CD4-positive, alpha-beta T cell (primary cell): ENCODE measurements around the gene FOXO3. TPM values are rescaled to one million over a fixed set of nuclear protein-coding genes. Genes with fewer than 3 reads are reported as not detected.

ENCODE experiments used
- ATAC-seq: fragments of 200-7000 bp; cut with Tn5 transposase; one replicate; pipeline ENCODE4 v1.10.0; 2022; ENCODE audit warnings: mild to moderate bottlenecking; ENCODE audit not compliant: poor library complexity
- CTCF ChIA-PET: fragments of 350-600 bp; sonication (Branson Sonifier 250); formaldehyde crosslinking; loops from one replicate; lab custom pipeline; 2021; ENCODE audit warnings: antibody characterized with exemption, inconsistent platforms; lab: Charles Lee
- POLR2A ChIA-PET: fragments of 350-600 bp; sonication (Branson Sonifier 250); formaldehyde crosslinking; loops from one replicate; lab custom pipeline; 2021; ENCODE audit warnings: antibody characterized with exemption, inconsistent platforms; lab: Charles Lee
- DNase-seq, 14 experiments: peaks; one replicate each; pipeline ENCODE4 v3.0.0-alpha.2; 2013 to 2020; ENCODE audit warnings: mixed read lengths in 2 of 14
- H3K27ac ChIP-seq, 2 donors: one replicate each; pipeline versions ENCODE4 v1.5.1 to v1.7.0; 2013; ENCODE audit warnings: low read length in 2 of 2, low read depth in 1 of 2, mild to moderate bottlenecking in 1 of 2
- H3K27me3 ChIP-seq, 2 experiments: 1 replicate in 1 of 2; 2 replicates in 1 of 2; pipeline versions ENCODE4 v1.6.1 to v1.7.0; 2013; ENCODE audit warnings: low read length in 2 of 2, control low read depth in 1 of 2, mild to moderate bottlenecking in 1 of 2, moderate library complexity in 1 of 2; ENCODE audit not compliant: insufficient read depth in 2 of 2, control insufficient read depth in 1 of 2
- H3K36me3 ChIP-seq: one replicate; pipeline ENCODE4 v1.6.1; 2013; ENCODE audit warnings: low read length, control low read depth; ENCODE audit not compliant: insufficient read depth
- H3K4me1 ChIP-seq: one replicate; pipeline ENCODE4 v1.6.1; 2013; ENCODE audit warnings: low read length, control low read depth; ENCODE audit not compliant: insufficient read depth
- H3K4me3 ChIP-seq: one replicate; pipeline ENCODE4 v1.5.1; 2013; ENCODE audit warnings: mild to moderate bottlenecking, low read length, moderate library complexity
- H3K9me3 ChIP-seq, 2 experiments: 1 replicate in 1 of 2; 2 replicates in 1 of 2; pipeline versions ENCODE4 v1.6.1 to v1.7.0; 2013; ENCODE audit warnings: low read length in 2 of 2, mild to moderate bottlenecking in 2 of 2, control low read depth in 1 of 2, moderate library complexity in 1 of 2; ENCODE audit not compliant: control insufficient read depth in 1 of 2, insufficient read depth in 1 of 2
- H3K27ac Mint-ChIP-seq: one replicate; pipeline ENCODE4 v1.8.0; 2020; ENCODE audit warnings: mixed read lengths
- H3K27me3 Mint-ChIP-seq: one replicate; pipeline ENCODE4 v1.8.0; 2021; ENCODE audit warnings: mixed read lengths
- H3K36me3 Mint-ChIP-seq: one replicate; pipeline ENCODE4 v1.8.0; 2021; ENCODE audit warnings: low read depth, mixed read lengths
- H3K4me1 Mint-ChIP-seq: one replicate; pipeline ENCODE4 v1.8.0; 2021; ENCODE audit warnings: low read depth, mixed read lengths
- H3K4me3 Mint-ChIP-seq: one replicate; pipeline ENCODE4 v1.8.0; 2020; ENCODE audit warnings: mild to moderate bottlenecking, mixed read lengths
- H3K9me3 Mint-ChIP-seq: one replicate; pipeline ENCODE4 v1.8.0; 2020; ENCODE audit warnings: mixed read lengths
- intact Hi-C, 2 experiments: fragments of 100-400 bp; cut with DNase I in 1 of 2; cut with micrococcal nuclease in 1 of 2; formaldehyde crosslinking; loops; one replicate each; pipeline versions ENCODE4 v1.15.1 to v1.9.0; 2023 to 2025; cut with DNase I, micrococcal nuclease
- total RNA-seq, 174 experiments: library from RNA in 2 of 174; stranded (reverse) in 2 of 174; gene quantifications; one replicate each; pipeline ENCODE4 v1.2.3 and lab custom pipeline; 2021 to 2026
- TF ChIP-seq, protein P1 (sequence below): fragments of 200-600 bp; IDR thresholded peaks from one replicate; pipeline ENCODE4 v1.8.0; 2022; ENCODE audit warnings: antibody characterized with exemption, mild to moderate bottlenecking

FOXO3 gene
- total RNA-seq, 2 experiments from 2014 or later, result 24.3 to 25.3 TPM

DNA sequence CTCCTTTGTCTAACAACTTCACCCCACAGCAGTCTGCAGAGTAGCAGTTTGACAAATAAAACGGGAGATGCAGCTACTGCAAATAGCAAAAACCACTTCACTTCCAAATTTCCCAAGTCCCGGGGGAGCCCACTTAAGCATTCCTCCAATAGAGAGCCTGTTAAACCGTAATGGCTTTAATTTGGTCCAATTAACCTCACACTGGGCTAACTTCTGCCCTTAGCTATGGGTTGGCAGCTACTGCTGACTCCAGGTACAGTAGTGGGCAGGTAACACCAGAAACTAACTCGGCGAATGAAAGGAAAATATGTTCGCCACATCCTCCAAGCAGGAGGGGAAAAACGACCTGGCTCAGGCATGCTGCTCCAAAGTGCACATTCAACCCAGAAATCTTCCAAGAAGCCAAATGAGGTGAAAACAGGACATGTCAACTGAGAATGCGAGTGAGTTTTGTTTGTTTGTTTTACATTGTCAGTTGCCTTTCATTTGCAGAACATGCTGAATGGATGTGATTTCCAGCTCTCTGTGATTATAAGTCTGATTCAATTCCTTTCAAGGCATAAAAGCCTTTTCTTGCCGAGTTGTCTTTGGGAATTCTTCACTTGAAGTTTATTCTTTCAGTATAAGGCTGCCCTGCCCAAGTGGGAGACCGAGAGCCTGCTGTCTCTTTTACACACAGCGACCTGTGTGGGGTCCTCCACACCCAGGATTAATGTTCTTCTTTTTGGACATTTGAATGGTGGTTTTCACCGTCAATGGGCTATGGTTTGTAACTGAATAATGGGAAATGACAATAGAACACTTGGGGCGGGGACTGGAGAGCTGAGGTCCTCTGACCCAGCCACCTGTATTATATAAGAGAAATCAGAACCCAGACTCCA lies 170.2 kb downstream of the FOXO3 start:
- ChIA-PET POLR2A (no interaction called here), CTCF (no interaction called here)
- no peaks in the 10 kb centered on the region for H3K4me1 Mint-ChIP-seq
- intact Hi-C loops, result no loop called here
- Histone ChIP-seq H3K4me1 (no peaks in the 10 kb centered on the region), H3K27ac (no peak overlapping the region), H3K27me3 (no peaks in the 10 kb centered on the region), H3K4me3 (no peak overlapping the region), H3K9me3 (no peaks in the 10 kb centered on the region), H3K36me3 (no peaks in the 10 kb centered on the region)
- no peak overlapping the region for H3K4me3 Mint-ChIP-seq
- TF ChIP-seq, protein P1, sequence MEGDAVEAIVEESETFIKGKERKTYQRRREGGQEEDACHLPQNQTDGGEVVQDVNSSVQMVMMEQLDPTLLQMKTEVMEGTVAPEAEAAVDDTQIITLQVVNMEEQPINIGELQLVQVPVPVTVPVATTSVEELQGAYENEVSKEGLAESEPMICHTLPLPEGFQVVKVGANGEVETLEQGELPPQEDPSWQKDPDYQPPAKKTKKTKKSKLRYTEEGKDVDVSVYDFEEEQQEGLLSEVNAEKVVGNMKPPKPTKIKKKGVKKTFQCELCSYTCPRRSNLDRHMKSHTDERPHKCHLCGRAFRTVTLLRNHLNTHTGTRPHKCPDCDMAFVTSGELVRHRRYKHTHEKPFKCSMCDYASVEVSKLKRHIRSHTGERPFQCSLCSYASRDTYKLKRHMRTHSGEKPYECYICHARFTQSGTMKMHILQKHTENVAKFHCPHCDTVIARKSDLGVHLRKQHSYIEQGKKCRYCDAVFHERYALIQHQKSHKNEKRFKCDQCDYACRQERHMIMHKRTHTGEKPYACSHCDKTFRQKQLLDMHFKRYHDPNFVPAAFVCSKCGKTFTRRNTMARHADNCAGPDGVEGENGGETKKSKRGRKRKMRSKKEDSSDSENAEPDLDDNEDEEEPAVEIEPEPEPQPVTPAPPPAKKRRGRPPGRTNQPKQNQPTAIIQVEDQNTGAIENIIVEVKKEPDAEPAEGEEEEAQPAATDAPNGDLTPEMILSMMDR, result no peak
- no peak for DNase-seq
- no peaks in the 10 kb centered on the region for H3K9me3 Mint-ChIP-seq
- no peaks in the 10 kb centered on the region for H3K36me3 Mint-ChIP-seq
- H3K27ac Mint-ChIP-seq, result no peak overlapping the region
- ATAC-seq, result no peak
- H3K27me3 Mint-ChIP-seq, result no peaks in the 10 kb centered on the region

DNA sequence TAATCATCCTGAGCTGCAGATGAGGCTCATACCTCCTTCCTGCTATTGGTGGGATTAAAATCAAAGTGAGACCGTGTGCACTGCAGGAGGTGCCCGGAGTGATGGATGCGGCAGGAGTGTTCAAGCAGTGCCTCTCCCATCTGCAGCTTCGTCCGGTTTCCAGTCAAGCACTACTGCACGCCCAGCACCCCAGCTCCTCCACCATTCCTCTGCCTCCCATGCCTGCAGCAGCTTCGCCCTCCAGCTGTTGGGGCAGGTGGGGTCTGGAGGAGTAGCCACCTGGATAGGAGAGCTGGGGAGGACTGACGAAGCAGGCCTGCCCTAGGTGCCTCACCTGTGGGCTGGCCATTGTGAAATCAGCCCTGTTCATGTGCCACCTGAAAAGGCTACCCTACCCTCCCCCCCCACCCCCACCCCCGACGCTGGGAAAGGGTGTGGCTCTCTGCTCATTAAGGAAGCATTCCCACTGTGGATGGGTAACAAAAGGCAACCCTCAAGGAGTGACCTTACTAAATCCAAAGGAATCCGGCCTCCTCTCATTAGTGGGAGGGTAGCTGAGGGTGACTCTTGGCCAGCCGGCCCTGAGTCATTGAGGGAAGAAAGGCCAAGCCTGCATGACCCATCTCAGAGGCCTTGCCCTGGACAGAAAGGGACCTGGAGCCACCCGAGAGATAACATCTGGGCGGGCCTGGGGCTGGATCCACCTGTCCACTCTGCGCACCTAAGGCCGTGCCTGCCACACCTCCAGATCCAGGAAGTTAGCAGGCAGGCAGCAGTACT lies 171.6 kb downstream of the FOXO3 start:
- Histone ChIP-seq H3K4me3 (no peak overlapping the region), H3K9me3 (no peaks in the 10 kb centered on the region), H3K4me1 (no peaks in the 10 kb centered on the region), H3K27ac (no peak overlapping the region), H3K27me3 (no peaks in the 10 kb centered on the region), H3K36me3 (no peaks in the 10 kb centered on the region)
- H3K9me3 Mint-ChIP-seq, result no peaks in the 10 kb centered on the region
- ChIA-PET CTCF (no interaction called here), POLR2A (no interaction called here)
- H3K4me3 Mint-ChIP-seq, result no peak overlapping the region
- H3K27me3 Mint-ChIP-seq, result no peaks in the 10 kb centered on the region
- no peak for DNase-seq
- ATAC-seq, result no peak
- no peaks in the 10 kb centered on the region for H3K4me1 Mint-ChIP-seq
- no peak overlapping the region for H3K27ac Mint-ChIP-seq
- intact Hi-C loops, result no loop called here
- H3K36me3 Mint-ChIP-seq, result no peaks in the 10 kb centered on the region
- TF ChIP-seq, protein P1, result no peak

DNA sequence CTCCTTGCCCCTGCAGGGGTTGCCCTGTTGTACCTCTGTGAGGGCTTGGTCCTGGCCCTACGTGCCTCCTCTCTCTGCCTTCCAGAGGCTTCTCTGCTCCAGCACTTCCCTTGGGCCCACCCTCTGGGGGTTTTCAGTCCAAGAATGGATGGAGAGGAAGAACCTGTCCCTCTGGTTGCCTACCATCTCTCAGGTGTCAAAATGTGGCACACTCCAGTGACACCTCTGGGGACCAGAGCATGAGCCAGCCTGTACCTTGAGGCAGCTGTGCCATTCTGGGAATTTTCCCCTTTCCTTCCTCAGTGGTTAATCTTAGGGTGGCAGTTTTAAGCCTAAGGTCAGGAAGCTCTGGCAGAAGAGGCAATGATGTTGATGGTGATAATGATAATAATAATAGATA lies 172.3 kb downstream of the FOXO3 start:
- ChIA-PET CTCF (no interaction called here), POLR2A (no interaction called here)
- Histone ChIP-seq H3K4me1 (no peaks in the 10 kb centered on the region), H3K27me3 (no peaks in the 10 kb centered on the region), H3K4me3 (no peak overlapping the region), H3K9me3 (no peaks in the 10 kb centered on the region), H3K36me3 (no peaks in the 10 kb centered on the region), H3K27ac (no peak overlapping the region)
- no peaks in the 10 kb centered on the region for H3K36me3 Mint-ChIP-seq
- ATAC-seq (no peak), DNase-seq (no peak)
- intact Hi-C loops, result no loop called here
- TF ChIP-seq, protein P1, result no peak
- H3K27me3 Mint-ChIP-seq, result no peaks in the 10 kb centered on the region
- H3K27ac Mint-ChIP-seq, result no peak overlapping the region
- H3K9me3 Mint-ChIP-seq, result no peaks in the 10 kb centered on the region
- H3K4me3 Mint-ChIP-seq, result no peak overlapping the region
- no peaks in the 10 kb centered on the region for H3K4me1 Mint-ChIP-seq
